Stomach (tissue), 4 donors: Measurements from ENCODE around the gene BCL3.

Source experiments
- CTCF ChIP-seq, 7 experiments: fragments of 450-650 bp in 4 of 7; fragments of 200-600 bp in 3 of 7; sonication (generic) in 3 of 7; IDR thresholded peaks; one replicate each; pipeline ENCODE4 v1.5.1; 2016 to 2019; ENCODE audit warnings: antibody characterized with exemption in 7 of 7, control low read depth in 2 of 7, mild to moderate bottlenecking in 1 of 7
- POLR2A ChIP-seq, 4 donors: fragments of 450-650 bp; IDR thresholded peaks; one replicate each; pipeline ENCODE4 v1.6.1; 2016; ENCODE audit warnings: antibody characterized with exemption in 4 of 4, control low read depth in 2 of 4, mild to moderate bottlenecking in 1 of 4, moderate library complexity in 1 of 4
- POLR2AphosphoS5 ChIP-seq, 3 donors: sonication (generic); formaldehyde crosslinking; IDR thresholded peaks; one replicate each; pipeline ENCODE4 v1.6.1; 2016; ENCODE audit warnings: antibody characterized with exemption in 3 of 3

- no peak for TF ChIP-seq CTCF (IDR thresholded peaks at IDR 0.05)
- no peak for TF ChIP-seq POLR2A (IDR thresholded peaks at IDR 0.05)
- no peak for TF ChIP-seq POLR2AphosphoS5 (IDR thresholded peaks at IDR 0.05)
Observed at GRCh38 chr19:44754750-44755080, 6.2 kb downstream of the BCL3 start.
